Measurements from ENCODE around the gene ANO10.

GRCh38 chr3:43344520-43344919 is 277.3 kb downstream of the ANO10 start:
- no peak for TF ChIP-seq TAF1 (IDR thresholded peaks at IDR 0.05; ENCODE audit: borderline replicate concordance, low read depth, low read length)
- no peak for TF ChIP-seq POLR2AphosphoS5 (IDR thresholded peaks at IDR 0.05; ENCODE audit: low read depth, low read length)
- TF ChIP-seq POLR2A (IDR thresholded peaks at IDR 0.05; ENCODE audit: low read depth, low read length), result no peak
